Small intestine (tissue), 7 donors: ENCODE results near the gene NCOA7. TPM values are rescaled to one million over a fixed set of nuclear protein-coding genes. Genes with fewer than 3 reads are reported as not detected.
"Not testable (repeated sequence)": the region's sequence is repeated elsewhere in the genome, so short reads cannot be mapped to it uniquely, and the experiment has no call there.

Source experiments
- DNase-seq, 2 donors: peaks; one replicate each; pipeline versions ENCODE4 v3.0.0 to v3.0.0-alpha.2; 2013
- FAIRE-seq: peaks from 2 replicates; lab custom pipeline; 2012; peaks lifted over from hg19 to GRCh38; lab: Jason Lieb, UNC
- H3K27ac ChIP-seq, 3 donors: one replicate each; pipeline ENCODE4 v1.5.1; 2013; ENCODE audit warnings: low read length in 2 of 3, mild to moderate bottlenecking in 2 of 3, control low read depth in 1 of 3, inconsistent platforms in 1 of 3, low read depth in 1 of 3, moderate library complexity in 1 of 3
- H3K27me3 ChIP-seq, 3 donors: one replicate each; pipeline ENCODE4 v1.6.1; 2013; ENCODE audit warnings: low read length in 3 of 3, inconsistent platforms in 1 of 3; ENCODE audit not compliant: control insufficient read depth in 3 of 3, insufficient read depth in 3 of 3
- H3K36me3 ChIP-seq, 3 donors: one replicate each; pipeline ENCODE4 v1.6.1; 2013; ENCODE audit warnings: low read length in 3 of 3, inconsistent platforms in 1 of 3, low read depth in 1 of 3, mild to moderate bottlenecking in 1 of 3, moderate library complexity in 1 of 3; ENCODE audit not compliant: control insufficient read depth in 3 of 3, insufficient read depth in 2 of 3
- H3K4me1 ChIP-seq, 3 donors: one replicate each; pipeline ENCODE4 v1.6.1; 2013; ENCODE audit warnings: low read length in 2 of 3, inconsistent platforms in 1 of 3, low read depth in 1 of 3, mild to moderate bottlenecking in 1 of 3, moderate library complexity in 1 of 3; ENCODE audit not compliant: control insufficient read depth in 3 of 3, insufficient read depth in 2 of 3
- H3K4me3 ChIP-seq, 3 donors: one replicate each; pipeline ENCODE4 v1.5.1; 2013; ENCODE audit warnings: low read length in 3 of 3, control low read depth in 1 of 3, inconsistent platforms in 1 of 3, low read depth in 1 of 3, mild to moderate bottlenecking in 1 of 3, moderate library complexity in 1 of 3
- H3K9me3 ChIP-seq, 2 donors: one replicate each; pipeline ENCODE4 v1.6.1; 2013; ENCODE audit warnings: low read depth in 1 of 2, low read length in 1 of 2; ENCODE audit not compliant: control insufficient read depth in 2 of 2, insufficient read depth in 1 of 2
- WGBS, 3 donors: extraction: QIAGEN DNeasy Blood & Tissue Kit; methylation state at CpG; one replicate each; pipeline ENCODE4 v1.1.7; 2013; 5-methylcytosine and 5-hydroxymethylcytosine counted together
- polyA plus RNA-seq, 4 donors: library from polyadenylated mRNA; stranded (reverse) in 3 of 4; unstranded in 1 of 4; fragments of 200-250 nt in 3 of 4; fragments of 120-200 nt in 1 of 4; gene quantifications; one replicate each; pipeline versions ENCODE4 v1.2.1 to v1.2.3, GENCODE V29; 2013
- donor health status: healthy with polysubstance abuse.
- donor health status: control.
- donor health status: control.
- donor health status: Bipolar disorder and iron deficiency.
- donor health status: healthy.

NCOA7 gene
- polyA plus RNA-seq, 4 donors = 10.7 to 51.0 (median 26.8) TPM

DNA sequence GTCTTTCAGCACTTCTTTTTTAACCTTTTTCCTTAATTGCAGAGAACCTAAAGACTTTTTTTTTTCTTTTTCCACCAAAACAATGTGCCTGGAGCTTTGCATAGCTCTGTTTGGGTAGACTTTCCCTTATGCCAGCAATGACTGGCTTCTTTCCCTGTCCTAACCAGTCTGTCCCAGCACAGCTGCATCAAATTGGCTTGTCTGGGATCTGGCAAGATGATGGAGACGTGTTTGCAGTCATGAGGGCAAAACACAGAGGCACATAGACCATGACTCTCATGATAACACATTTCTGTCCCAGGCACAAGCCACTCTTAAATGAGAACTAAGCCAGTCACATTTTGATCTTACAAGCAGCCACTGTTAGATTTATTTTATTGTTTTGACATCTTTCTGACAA lies 24.8 kb upstream of the NCOA7 start:
- no peaks in the 10 kb centered on the region for H3K9me3 ChIP-seq
- no peaks in the 10 kb centered on the region for H3K4me1 ChIP-seq
- 32 to 67% (median 38%) methylated on average over 1 of the region's 1 CpG for WGBS, 3 donors
- FAIRE-seq (no peak), DNase-seq (no peak)
- no peak overlapping the region for H3K4me3 ChIP-seq
- H3K36me3 ChIP-seq = no peaks in the 10 kb centered on the region
- peaks cover 0 to 6% (median 2%) of the 10 kb centered on the region in 3 donors for H3K27me3 ChIP-seq
- no peak overlapping the region for H3K27ac ChIP-seq

DNA sequence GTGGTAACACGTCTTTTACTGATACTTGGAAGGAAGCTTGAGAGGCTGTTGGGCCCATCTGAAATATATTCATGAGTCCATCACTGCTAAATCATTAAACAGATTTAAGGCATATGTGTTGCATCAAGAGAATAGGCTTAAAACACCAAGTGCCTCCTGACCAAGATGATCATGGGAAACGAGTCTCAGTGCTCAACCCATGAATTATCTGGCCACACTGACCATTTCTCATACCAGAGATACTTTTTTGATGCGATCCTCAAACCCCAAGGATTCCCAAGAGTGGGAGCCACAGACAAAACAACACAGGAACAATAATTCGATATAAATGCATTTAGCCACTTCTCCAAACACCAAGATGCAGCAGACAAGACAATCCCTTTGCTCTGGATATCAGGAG lies 24.1 kb upstream of the NCOA7 start:
- WGBS, 3 donors = 71 to 73% (median 73%) methylated on average over 4 of the region's 4 CpGs
- H3K36me3 ChIP-seq = no peaks in the 10 kb centered on the region
- FAIRE-seq = no peak

DNA sequence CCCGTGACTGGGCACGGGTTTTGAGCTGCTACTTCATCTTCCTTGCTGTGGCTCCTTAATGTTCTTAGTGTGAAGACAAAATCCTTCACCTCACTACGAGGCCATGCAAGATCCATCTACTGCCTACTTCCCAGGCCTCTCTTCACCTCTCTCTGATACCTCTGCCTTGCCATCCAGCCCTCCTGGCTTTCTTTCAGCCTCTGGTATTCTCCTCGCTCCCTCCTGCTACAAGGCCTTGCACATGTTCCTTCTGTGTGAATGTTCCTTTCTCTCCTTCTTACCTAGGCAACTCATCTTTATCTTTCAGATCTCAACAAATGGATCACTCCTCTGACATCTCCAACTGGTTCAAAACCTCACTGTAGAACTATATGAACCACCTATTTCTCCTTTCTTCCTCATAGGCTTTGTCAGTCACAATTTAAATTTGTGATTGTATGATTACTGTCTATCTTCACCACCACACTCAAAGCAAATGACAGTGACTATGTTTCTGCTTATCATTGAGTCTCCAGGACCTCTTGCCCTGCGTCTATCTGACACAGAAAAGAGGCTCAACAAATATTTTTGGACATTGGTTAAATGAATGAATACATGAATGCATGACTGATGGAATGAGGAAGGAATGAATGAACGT lies 21.5 kb upstream of the NCOA7 start:
- 60 to 69% (median 63%) methylated on average over 6 of the region's 6 CpGs for WGBS, 3 donors
- no peaks in the 10 kb centered on the region for H3K4me1 ChIP-seq
- no peaks in the 10 kb centered on the region for H3K9me3 ChIP-seq
- peaks cover 0 to 1% (median under 1%) of the 10 kb centered on the region in 3 donors for H3K27me3 ChIP-seq
- H3K36me3 ChIP-seq = no peaks in the 10 kb centered on the region
- H3K27ac ChIP-seq = no peak overlapping the region
- no peak for FAIRE-seq
- DNase-seq = no peak
- no peak overlapping the region for H3K4me3 ChIP-seq

More for the DNA sequence above, 24.1 kb upstream of the NCOA7 start:
- Histone ChIP-seq H3K27me3 (peaks cover 0 to 6% (median 2%) of the 10 kb centered on the region in 3 donors), H3K9me3 (no peaks in the 10 kb centered on the region), H3K4me3 (no peak overlapping the region), H3K4me1 (no peaks in the 10 kb centered on the region), H3K27ac (no peak overlapping the region)
- no peak for DNase-seq

DNA sequence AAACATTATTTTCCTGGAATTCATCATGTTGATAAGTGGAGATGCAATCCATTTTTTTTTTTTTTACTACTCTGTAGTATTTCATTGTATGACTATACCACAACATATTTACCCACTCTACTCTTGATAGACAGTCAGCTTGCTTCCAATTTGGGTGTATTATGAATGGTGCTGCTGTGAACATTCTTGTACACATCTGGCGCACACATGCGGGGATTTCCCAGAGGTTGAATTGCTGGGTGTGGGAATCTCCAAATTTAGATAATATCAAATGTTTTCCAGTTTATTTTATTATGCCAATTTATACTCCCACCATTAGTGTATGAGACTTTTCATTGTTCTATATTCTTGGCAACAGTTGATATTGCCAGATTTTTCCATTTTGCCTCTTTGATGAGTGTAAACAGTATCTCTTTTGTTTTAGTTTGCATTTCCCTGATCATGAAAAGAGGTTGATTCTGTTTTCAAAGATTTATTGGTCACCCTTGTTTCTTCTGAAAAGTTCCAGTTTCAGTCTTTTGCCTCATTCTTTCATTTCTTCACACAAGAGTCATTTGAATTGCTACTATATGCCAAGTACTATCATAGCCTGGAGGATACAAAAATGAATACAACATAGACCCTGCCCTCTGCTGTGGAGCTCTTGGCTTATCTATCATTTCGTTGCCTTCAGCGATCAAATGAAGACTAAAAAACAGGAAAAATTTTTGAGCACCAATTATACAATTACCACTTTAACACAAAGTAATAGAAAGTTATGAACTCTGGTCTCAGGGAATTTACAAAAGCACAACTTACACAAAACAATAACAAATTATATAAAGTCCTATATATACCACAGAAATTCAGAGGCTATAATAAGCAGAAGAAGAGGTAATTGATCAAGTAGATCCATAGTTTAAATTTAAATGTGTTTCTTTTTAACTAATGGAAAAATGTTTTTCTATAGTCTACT lies 17.1 kb upstream of the NCOA7 start:
- no peak for DNase-seq
- no peaks in the 10 kb centered on the region for H3K9me3 ChIP-seq
- FAIRE-seq = no peak
- no peaks in the 10 kb centered on the region for H3K36me3 ChIP-seq
- H3K4me1 ChIP-seq = peaks cover 0 to 2% (median 0%) of the 10 kb centered on the region in 3 donors
- H3K27ac ChIP-seq = no peak overlapping the region
- H3K4me3 ChIP-seq = no peak overlapping the region
- H3K27me3 ChIP-seq = no peaks in the 10 kb centered on the region
- WGBS, 3 donors = 62 to 74% (median 64%) methylated on average over 4 of the region's 4 CpGs

DNA sequence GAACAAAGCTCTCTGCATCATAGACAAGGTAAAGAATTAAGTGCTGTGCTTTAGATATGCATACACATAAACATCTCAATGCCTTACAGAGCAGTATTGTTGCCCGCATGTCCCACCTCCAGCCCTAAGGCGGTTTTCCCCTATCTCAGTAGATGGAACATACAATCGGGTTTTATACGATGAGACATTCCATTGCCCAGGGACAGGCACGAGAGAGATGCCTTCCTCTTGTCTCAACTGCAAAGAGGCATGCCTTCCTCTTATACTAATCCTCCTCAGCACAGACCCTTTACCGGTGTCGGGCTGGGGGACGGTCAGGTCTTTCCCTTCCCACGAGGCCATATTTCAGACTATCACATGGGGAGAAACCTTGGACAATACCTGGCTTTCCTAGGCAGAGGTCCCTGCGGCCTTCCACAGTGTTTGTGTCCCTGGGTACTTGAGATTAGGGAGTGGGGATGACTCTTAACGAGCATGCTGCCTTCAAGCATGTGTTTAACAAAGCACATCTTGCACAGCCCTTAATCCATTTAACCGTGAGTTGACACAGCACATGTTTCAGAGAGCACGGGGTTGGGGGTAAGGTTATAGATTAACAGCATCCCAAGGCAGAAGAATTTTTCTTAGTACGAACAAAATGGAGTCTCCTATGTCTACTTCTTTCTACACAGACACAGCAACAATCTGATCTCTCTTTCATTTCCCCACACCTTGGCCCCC lies 14.5 kb upstream of the NCOA7 start:
- DNase-seq, FAIRE-seq, H3K27ac ChIP-seq, H3K27me3 ChIP-seq, H3K9me3 ChIP-seq, H3K4me3 ChIP-seq, H3K4me1 ChIP-seq, H3K36me3 ChIP-seq: not testable (repeated sequence)
- 68 to 75% (median 72%) methylated on average over 12 to 14 of the region's 14 CpGs for WGBS, 3 donors

DNA sequence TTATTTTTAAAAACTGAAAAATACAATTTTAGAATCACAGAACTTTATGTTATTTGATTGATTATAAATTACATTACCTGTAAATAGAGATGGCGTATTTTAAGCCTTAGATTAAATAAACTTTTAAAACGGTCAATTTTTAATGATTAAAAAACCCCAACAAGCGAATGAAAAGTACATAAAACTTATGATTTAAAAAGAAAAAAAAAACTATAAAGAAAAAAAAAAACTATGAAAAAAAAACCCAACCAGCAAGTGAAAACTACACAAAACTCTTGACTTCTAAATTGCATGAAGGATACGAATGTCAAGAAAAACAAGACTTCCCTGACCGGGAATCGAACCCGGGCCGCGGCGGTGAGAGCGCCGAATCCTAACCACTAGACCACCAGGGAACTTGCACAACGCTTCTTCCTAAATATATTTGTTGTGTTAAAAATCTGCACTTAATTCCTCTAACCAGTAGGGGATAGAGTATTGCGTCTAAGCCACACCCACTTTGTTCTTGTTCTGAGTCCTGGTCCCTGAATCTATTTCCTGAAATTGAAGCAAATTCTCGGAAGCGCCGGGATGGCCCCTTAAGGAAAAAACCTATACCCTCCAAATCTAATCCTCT lies 10.7 kb upstream of the NCOA7 start:
- no peaks in the 10 kb centered on the region for H3K36me3 ChIP-seq
- 9 to 13% (median 12%) methylated on average over 17 of the region's 17 CpGs for WGBS, 3 donors
- peak overlapping the region; percentile 37 to 78 (median 53) for H3K4me3 ChIP-seq
- H3K27me3 ChIP-seq = no peaks in the 10 kb centered on the region
- H3K9me3 ChIP-seq = no peaks in the 10 kb centered on the region
- FAIRE-seq (peak; percentile 84), DNase-seq (peak; percentile 93 to 95)
- peak overlapping the region; percentile 84 to 98 (median 98) for H3K27ac ChIP-seq
- peaks cover 0 to 5% (median 0%) of the 10 kb centered on the region in 3 donors for H3K4me1 ChIP-seq

DNA sequence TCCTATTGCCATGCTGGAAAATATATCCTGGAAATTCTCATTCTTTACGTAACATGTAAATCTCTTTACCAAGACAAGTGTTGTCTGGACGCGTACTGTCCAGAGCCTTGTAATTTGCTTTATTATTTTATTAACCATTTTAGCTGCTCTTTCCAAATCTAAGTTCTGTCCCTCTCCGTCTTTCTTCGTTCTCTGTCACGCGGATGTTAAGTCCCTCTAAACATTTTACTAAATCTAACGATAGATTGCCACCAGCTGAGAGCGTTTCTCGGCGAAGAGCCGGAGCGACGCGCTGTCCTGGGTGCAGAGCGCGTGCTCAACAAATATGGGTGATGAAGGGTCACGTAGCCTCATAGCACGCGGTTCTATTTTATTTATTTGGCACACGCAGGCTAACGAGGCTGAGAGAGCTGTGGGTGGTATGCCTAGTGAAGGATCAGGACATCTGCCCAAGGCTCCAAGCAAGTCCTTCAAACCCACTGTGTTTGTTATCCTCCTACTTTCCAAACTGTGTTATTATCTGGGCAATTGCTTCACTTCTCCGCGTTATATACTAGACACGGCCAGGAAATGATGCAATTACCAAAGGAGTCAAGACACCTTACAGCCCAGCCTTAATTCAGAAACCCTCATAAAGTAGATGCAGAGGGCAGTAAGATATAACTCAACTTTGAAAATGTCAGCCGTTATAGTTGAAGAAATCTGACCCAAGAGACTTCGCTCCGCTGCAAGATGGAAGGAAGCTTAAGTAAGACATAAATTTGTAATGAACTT lies 10.0 kb upstream of the NCOA7 start:
- Histone ChIP-seq H3K9me3 (no peaks in the 10 kb centered on the region), H3K4me3 (peak overlapping the region; percentile 37 to 78 (median 53)), H3K27me3 (no peaks in the 10 kb centered on the region), H3K4me1 (peaks cover 0 to 3% (median 0%) of the 10 kb centered on the region in 3 donors), H3K27ac (peak overlapping the region; percentile 84 to 98 (median 98)), H3K36me3 (no peaks in the 10 kb centered on the region)
- 0 to 1% (median 0%) methylated on average over 28 of the region's 28 CpGs for WGBS, 3 donors
- DNase-seq (peak; percentile 78 to 90), FAIRE-seq (no peak)
